Adrenal gland (tissue), 12 donors: Measurements from ENCODE around the gene ANTXR1. TPM values are rescaled to one million over a fixed set of nuclear protein-coding genes. Genes with fewer than 3 reads are reported as not detected.

Source experiments
- DNase-seq, 7 donors: peaks; one replicate each; pipeline ENCODE4 v3.0.0-alpha.2; 2019 to 2020
- H3K27ac ChIP-seq, 5 donors: fragments of 200-600 bp; sonication (generic) in 4 of 5; 1 replicate in 3 of 5; 2 replicates in 2 of 5; pipeline versions ENCODE4 v1.5.1 to v1.8.0; 2016 to 2020; ENCODE audit warnings: mild to moderate bottlenecking in 1 of 5
- H3K27me3 ChIP-seq: fragments of 200-600 bp; 2 replicates; pipeline ENCODE4 v1.8.0; 2021
- H3K36me3 ChIP-seq, 2 donors: fragments of 200-600 bp; replicated peaks in 1 of 2; 1 replicate in 1 of 2; 2 replicates in 1 of 2; pipeline versions ENCODE4 v1.5.1 to v1.8.0; 2018 to 2022
- H3K4me1 ChIP-seq, 2 donors: fragments of 200-600 bp; replicated peaks in 1 of 2; 1 replicate in 1 of 2; 2 replicates in 1 of 2; pipeline versions ENCODE4 v1.5.1 to v1.8.0; 2018 to 2021
- H3K4me3 ChIP-seq, 4 donors: fragments of 200-600 bp; sonication (generic) in 3 of 4; one replicate each; pipeline ENCODE4 v1.5.1; 2016 to 2018
- H3K9me3 ChIP-seq, 3 donors: fragments of 200-600 bp; sonication (generic) in 1 of 3; replicated peaks in 1 of 3; 1 replicate in 2 of 3; 2 replicates in 1 of 3; pipeline versions ENCODE4 v1.5.1 to v1.8.0; 2016 to 2021
- CTCF ChIP-seq, 6 experiments: fragments of 450-650 bp in 4 of 6; fragments of 200-600 bp in 2 of 6; sonication (generic) in 1 of 6; IDR thresholded peaks; 1 replicate in 5 of 6; 2 replicates in 1 of 6; pipeline versions ENCODE4 v1.5.1 to v1.8.0; 2016 to 2021; ENCODE audit warnings: antibody characterized with exemption in 6 of 6, mild to moderate bottlenecking in 2 of 6, moderate library complexity in 1 of 6
- POLR2A ChIP-seq, 2 donors: fragments of 450-650 bp; IDR thresholded peaks; one replicate each; pipeline ENCODE4 v1.6.1; 2017; ENCODE audit warnings: antibody characterized with exemption in 2 of 2, mild to moderate bottlenecking in 2 of 2, moderate library complexity in 1 of 2
- WGBS, 4 donors: extraction: QIAGEN DNeasy Blood & Tissue Kit in 2 of 4; methylation state at CpG; one replicate each; pipeline versions ENCODE4 v1.1.5 to v1.1.7; 2013 to 2017; 5-methylcytosine and 5-hydroxymethylcytosine counted together
- intact Hi-C, 2 donors: fragments of 100-400 bp; cut with DNase I; formaldehyde crosslinking; loops; one replicate each; pipeline versions ENCODE4 v1.14.1 to v1.15.0; 2022 to 2023
- polyA plus RNA-seq, 3 donors: library from polyadenylated mRNA; stranded (reverse); fragments of 200-250 nt in 2 of 3; fragments of 350-450 nt in 1 of 3; fragmentation: Illumina TruSeq in 1 of 3; extraction: RNeasy Lipid Tissue Mini Kit (QIAGEN cat#74804) in 1 of 3; gene quantifications; one replicate each; pipeline ENCODE4 v1.2.3, GENCODE V29; 2013 to 2014
- total RNA-seq, 9 donors: library from RNA; depleted of rRNA in 4 of 9; stranded (reverse); fragments of >200 nt in 4 of 9; fragments of 120-200 nt in 1 of 9; fragmentation: NEBNext Ultra II Directional in 1 of 9; extraction: Animal tissue kit (Norgen Biotek cat#: 25700) in 1 of 9; gene quantifications; one replicate each; pipeline versions ENCODE4 v1.1.0 to v1.2.4, GENCODE V29; 2013 to 2023
- donor health status: healthy with polysubstance abuse.
- donor health status: Bipolar disorder and iron deficiency.
- donor health status: DM: yes; HTN: yes; CAD: no.
- donor health status: DM: no; HTN: no; CAD: no.
- donor health status: DM: no; HTN: no; CAD: no.
- donor health status: DM: yes; HTN: yes; CAD: no.

ANTXR1 gene
- total and polyA plus RNA-seq, 12 donors, result 19.0 to 386 (median 119) TPM

GRCh38 chr2:69125816-69126215 lies 112.8 kb downstream of the ANTXR1 start:
- intact Hi-C loops, result no loop called here
- WGBS, 4 donors, result 91 to 93% (median 92%) methylated on average over 3 of the region's 3 CpGs
- H3K4me1 ChIP-seq, result peaks cover 0 to 7% of the 10 kb centered on the region in 2 donors
- TF ChIP-seq CTCF (IDR thresholded peaks at IDR 0.05) (no peak), POLR2A (IDR thresholded peaks at IDR 0.05) (no peak)
- no peaks in the 10 kb centered on the region for H3K27me3 ChIP-seq
- no peaks in the 10 kb centered on the region for H3K9me3 ChIP-seq
- H3K27ac ChIP-seq, result no peak overlapping the region
- peaks cover 0 to 5% of the 10 kb centered on the region in 2 donors for H3K36me3 ChIP-seq
- H3K4me3 ChIP-seq, result no peak overlapping the region
- DNase-seq, result no peak

GRCh38 chr2:69126341-69126740 lies 113.4 kb downstream of the ANTXR1 start:
- intact Hi-C loops, result no loop called here
- no peak overlapping the region for H3K27ac ChIP-seq
- H3K4me3 ChIP-seq, result no peak overlapping the region
- TF ChIP-seq CTCF (IDR thresholded peaks at IDR 0.05) (no peak), POLR2A (IDR thresholded peaks at IDR 0.05) (no peak)
- no peak for DNase-seq
- peaks cover 0 to 5% of the 10 kb centered on the region in 2 donors for H3K36me3 ChIP-seq
- peaks cover 0 to 7% of the 10 kb centered on the region in 2 donors for H3K4me1 ChIP-seq
- no peaks in the 10 kb centered on the region for H3K27me3 ChIP-seq
- no peaks in the 10 kb centered on the region for H3K9me3 ChIP-seq

- DNase-seq, result no peak
- Histone ChIP-seq H3K4me1 (no peaks in the 10 kb centered on the region), H3K27ac (no peak overlapping the region), H3K27me3 (no peaks in the 10 kb centered on the region), H3K9me3 (no peaks in the 10 kb centered on the region), H3K36me3 (no peaks in the 10 kb centered on the region), H3K4me3 (no peak overlapping the region)
- intact Hi-C loops, result no loop called here
- TF ChIP-seq CTCF (IDR thresholded peaks at IDR 0.05) (no peak), POLR2A (IDR thresholded peaks at IDR 0.05) (no peak)
- WGBS, 4 donors, result 96 to 98% (median 98%) methylated on average over 6 of the region's 6 CpGs
Observed at GRCh38 chr2:69131452-69131851, 118.5 kb downstream of the ANTXR1 start.

- no peak for DNase-seq
- Histone ChIP-seq H3K27ac (peak overlapping the region in 1 of 5 donors; percentile 4), H3K36me3 (no peaks in the 10 kb centered on the region), H3K4me3 (no peak overlapping the region), H3K27me3 (no peaks in the 10 kb centered on the region), H3K9me3 (no peaks in the 10 kb centered on the region), H3K4me1 (no peaks in the 10 kb centered on the region)
- TF ChIP-seq CTCF (IDR thresholded peaks at IDR 0.05) (no peak), POLR2A (IDR thresholded peaks at IDR 0.05) (no peak)
- 76 to 93% (median 80%) methylated on average over 4 of the region's 4 CpGs for WGBS, 4 donors
- intact Hi-C loops, result no loop called here
Observed at GRCh38 chr2:69131983-69132675, 119.2 kb downstream of the ANTXR1 start.
